Keratinocyte (primary cell): ENCODE results near the gene TMEM267. TPM values are rescaled to one million over a fixed set of nuclear protein-coding genes. Genes with fewer than 3 reads are reported as not detected.

Experiments used
- DNase-seq: peaks from one replicate; pipeline ENCODE4 v3.0.0-alpha.2; 2011; ENCODE audit warnings: low read depth, missing footprints, low spot score
- FAIRE-seq: peaks from 2 replicates; lab custom pipeline; 2011; peaks lifted over from hg19 to GRCh38; lab: Jason Lieb, UNC
- H2AFZ ChIP-seq: 2 replicates; pipeline ENCODE4 v1.6.0; 2012; ENCODE audit warnings: low read length, control low read depth, inconsistent platforms; ENCODE audit not compliant: control insufficient read depth
- H3K27ac ChIP-seq: 2 replicates; pipeline ENCODE4 v1.5.1; 2011; ENCODE audit warnings: low read length; ENCODE audit not compliant: control insufficient read depth, insufficient read depth
- H3K27me3 ChIP-seq: 3 replicates; pipeline ENCODE4 v1.6.0; 2011; ENCODE audit warnings: low read length; ENCODE audit not compliant: control insufficient read depth, insufficient read depth; ENCODE audit errors: extremely low read depth
- H3K36me3 ChIP-seq, 2 experiments: 2 replicates in 1 of 2; 3 replicates in 1 of 2; pipeline ENCODE4 v1.5.1; 2011; ENCODE audit warnings: low read length in 2 of 2, mild to moderate bottlenecking in 1 of 2; ENCODE audit not compliant: control insufficient read depth in 2 of 2, insufficient read depth in 2 of 2; ENCODE audit errors: extremely low read depth in 1 of 2
- H3K4me1 ChIP-seq: 3 replicates; pipeline ENCODE4 v1.5.1; 2011; ENCODE audit warnings: low read length; ENCODE audit not compliant: control insufficient read depth, insufficient read depth; ENCODE audit errors: extremely low read depth
- H3K4me2 ChIP-seq: 3 replicates; pipeline ENCODE4 v1.6.0; 2011; ENCODE audit warnings: low read depth, low read length; ENCODE audit not compliant: control insufficient read depth, insufficient read depth; ENCODE audit errors: extremely low read depth
- H3K4me3 ChIP-seq, 3 experiments: fragments of 200-600 bp in 1 of 3; sonication (generic) in 1 of 3; 2 replicates in 2 of 3; 3 replicates in 1 of 3; pipeline ENCODE4 v1.5.1; 2011 to 2016; ENCODE audit warnings: low read length in 3 of 3, mild to moderate bottlenecking in 3 of 3, control low read depth in 2 of 3, inconsistent platforms in 1 of 3, low read depth in 1 of 3, mixed read lengths in 1 of 3, mixed run types in 1 of 3, moderate library complexity in 1 of 3; ENCODE audit not compliant: control insufficient read depth in 2 of 3, insufficient read depth in 2 of 3; ENCODE audit errors: extremely low read depth in 1 of 3
- H3K79me2 ChIP-seq: 2 replicates; pipeline ENCODE4 v1.6.0; 2012; ENCODE audit warnings: low read length; ENCODE audit not compliant: control insufficient read depth, insufficient read depth
- H3K9ac ChIP-seq: 3 replicates; pipeline ENCODE4 v1.6.0; 2011; ENCODE audit warnings: low read length; ENCODE audit not compliant: control insufficient read depth, insufficient read depth; ENCODE audit errors: extremely low read depth
- H3K9me1 ChIP-seq: 3 replicates; pipeline ENCODE4 v1.6.0; 2011; ENCODE audit warnings: low read length; ENCODE audit not compliant: control insufficient read depth, insufficient read depth; ENCODE audit errors: extremely low read depth
- H3K9me3 ChIP-seq: 2 replicates; pipeline ENCODE4 v1.5.1; 2012; ENCODE audit warnings: low read depth, low read length; ENCODE audit not compliant: control insufficient read depth
- H4K20me1 ChIP-seq: 3 replicates; pipeline ENCODE4 v1.6.0; 2011; ENCODE audit warnings: low read length; ENCODE audit not compliant: control insufficient read depth, insufficient read depth; ENCODE audit errors: extremely low read depth
- CTCF ChIP-seq, 3 experiments: IDR thresholded peaks in 1 of 3; conservative IDR thresholded peaks in 1 of 3; optimal IDR thresholded peaks in 1 of 3; 2 replicates in 2 of 3; 3 replicates in 1 of 3; pipeline versions ENCODE3 to v1.5.1; 2011; ENCODE audit warnings: low read length in 3 of 3, mild to moderate bottlenecking in 3 of 3, moderate library complexity in 2 of 3, control low read depth in 1 of 3, inconsistent platforms in 1 of 3; ENCODE audit not compliant: insufficient read depth in 2 of 3; ENCODE audit errors: extremely low read depth in 1 of 3
- EZH2 ChIP-seq: IDR thresholded peaks from one replicate; pipeline ENCODE4 v1.6.1; 2012; ENCODE audit warnings: inconsistent platforms, mild to moderate bottlenecking, low read length, moderate library complexity
- dilution Hi-C: fragments of 300-500 bp; cut with MboI; formaldehyde crosslinking; loops from one replicate; pipeline ENCODE4 v1.7.0; 2020; ENCODE audit warnings: low sequenced_read_pairs; ENCODE audit not compliant: extremely low pct_ligation_motif_present
- polyA plus RNA-seq, 5 experiments: library from polyadenylated mRNA; depleted of rRNA in 3 of 5; stranded (reverse) in 3 of 5; stranded (forward) in 1 of 5; unstranded in 1 of 5; fragments of >200 nt; gene quantifications; 1 replicate in 1 of 5; 2 replicates in 3 of 5; 3 replicates in 1 of 5; pipeline versions ENCODE4 v1.2.1 to v1.2.3, GENCODE V29; 2011 to 2012; ENCODE audit warnings: missing spikeins in 2 of 5, low read depth in 1 of 5, low replicate concordance in 1 of 5

The TMEM267 gene
- polyA plus RNA-seq, 1 donor (not counting 4 experiments of a cell fraction or from before 2014, with no cell fraction given) = 30.7 TPM

- peaks cover 8% of the 10 kb centered on the region for H3K4me1 ChIP-seq
- H4K20me1 ChIP-seq = no peaks in the 10 kb centered on the region
- H2AFZ ChIP-seq = no peak overlapping the region
- H3K27me3 ChIP-seq = no peaks in the 10 kb centered on the region
- FAIRE-seq (no peak), DNase-seq (no peak)
- H3K36me3 ChIP-seq = no peaks in the 10 kb centered on the region
- H3K9ac ChIP-seq = no peak overlapping the region
- H3K4me3 ChIP-seq = no peak overlapping the region
- H3K27ac ChIP-seq = no peak overlapping the region
- TF ChIP-seq EZH2 = no peak
- no peak for TF ChIP-seq CTCF (optimal IDR thresholded peaks at IDR 0.05 in 1 of 3, IDR thresholded peaks at IDR 0.05 in 1 of 3, conservative IDR thresholded peaks at IDR 0.05 in 1 of 3; ENCODE audit: extremely low read depth in 1 of 3, insufficient read depth in 2 of 3, low read length in 3 of 3)
- dilution Hi-C loops = no loop called here
- no peaks in the 10 kb centered on the region for H3K9me1 ChIP-seq
- no peaks in the 10 kb centered on the region for H3K9me3 ChIP-seq
- no peaks in the 10 kb centered on the region for H3K79me2 ChIP-seq
- H3K4me2 ChIP-seq = no peak overlapping the region
These were observed 65.1 kb downstream of the TMEM267 start for GRCh38 chr5:43418561-43418960.

GRCh38 chr5:43416803-43417394 lies 66.8 kb downstream of the TMEM267 start:
- H3K36me3 ChIP-seq = no peaks in the 10 kb centered on the region
- no peaks in the 10 kb centered on the region for H3K9me1 ChIP-seq
- DNase-seq (no peak), FAIRE-seq (no peak)
- peaks cover 5% of the 10 kb centered on the region for H3K4me1 ChIP-seq
- no peaks in the 10 kb centered on the region for H3K9me3 ChIP-seq
- dilution Hi-C loops = no loop called here
- no peak for TF ChIP-seq EZH2
- no peak for TF ChIP-seq CTCF (optimal IDR thresholded peaks at IDR 0.05 in 1 of 3, IDR thresholded peaks at IDR 0.05 in 1 of 3, conservative IDR thresholded peaks at IDR 0.05 in 1 of 3; ENCODE audit: extremely low read depth in 1 of 3, insufficient read depth in 2 of 3, low read length in 3 of 3)
- H2AFZ ChIP-seq = no peak overlapping the region
- no peak overlapping the region for H3K4me3 ChIP-seq
- H3K79me2 ChIP-seq = no peaks in the 10 kb centered on the region
- H3K27me3 ChIP-seq = no peaks in the 10 kb centered on the region
- no peaks in the 10 kb centered on the region for H4K20me1 ChIP-seq
- H3K9ac ChIP-seq = no peak overlapping the region
- H3K4me2 ChIP-seq = no peak overlapping the region
- no peak overlapping the region for H3K27ac ChIP-seq
